Progenitor cell of endocrine pancreas (in vitro differentiated cells): Measurements from ENCODE around the gene LRRC27. TPM values are rescaled to one million over a fixed set of nuclear protein-coding genes. Genes with fewer than 3 reads are reported as not detected.

Experiments used
- DNase-seq: peaks from one replicate; pipeline ENCODE4 v3.0.0; 2021; ENCODE audit warnings: low spot score; ENCODE audit not compliant: unreplicated experiment
- H3K27ac Mint-ChIP-seq: 2 replicates; pipeline ENCODE4 v1.8.0; 2021; ENCODE audit warnings: mild to moderate bottlenecking, moderate library complexity, mixed read lengths
- H3K27me3 Mint-ChIP-seq: 2 replicates; pipeline ENCODE4 v1.8.0; 2021; ENCODE audit warnings: mixed read lengths
- H3K36me3 Mint-ChIP-seq: 2 replicates; pipeline ENCODE4 v1.8.0; 2022; ENCODE audit warnings: mixed read lengths; ENCODE audit not compliant: insufficient read depth
- H3K4me1 Mint-ChIP-seq: 2 replicates; pipeline ENCODE4 v1.8.0; 2021; ENCODE audit warnings: low read depth, mixed read lengths
- H3K4me3 Mint-ChIP-seq: 2 replicates; pipeline ENCODE4 v1.8.0; 2021; ENCODE audit warnings: low read depth, mild to moderate bottlenecking, moderate library complexity, mixed read lengths
- H3K9me3 Mint-ChIP-seq: 2 replicates; pipeline ENCODE4 v1.8.0; 2021; ENCODE audit warnings: low read depth, mixed read lengths
- CTCF ChIP-seq: fragments of 200-600 bp; sonication (generic); IDR thresholded peaks from one replicate; pipeline ENCODE4 v1.5.0; 2021; ENCODE audit warnings: antibody characterized with exemption, mild to moderate bottlenecking; ENCODE audit not compliant: unreplicated experiment
- long read RNA-seq: library from polyadenylated mRNA; unstranded; transcript quantifications from one replicate; pipeline ENCODE4 v2.0.0, GENCODE V29; 2020
- total RNA-seq: library from RNA; stranded (reverse); gene quantifications from 2 replicates; pipeline ENCODE4 v1.2.1, GENCODE V29; 2021

Gene LRRC27
- 21.7 and 22.1 TPM in 2 replicates for total RNA-seq
- long read RNA-seq, full-length matches to known transcripts = 38 of 63 reads
- long read RNA-seq, partial matches to known transcripts = 7 of 63 reads
- long read RNA-seq, other reads (novel, unspliced or antisense) = 18 of 63 reads

DNA sequence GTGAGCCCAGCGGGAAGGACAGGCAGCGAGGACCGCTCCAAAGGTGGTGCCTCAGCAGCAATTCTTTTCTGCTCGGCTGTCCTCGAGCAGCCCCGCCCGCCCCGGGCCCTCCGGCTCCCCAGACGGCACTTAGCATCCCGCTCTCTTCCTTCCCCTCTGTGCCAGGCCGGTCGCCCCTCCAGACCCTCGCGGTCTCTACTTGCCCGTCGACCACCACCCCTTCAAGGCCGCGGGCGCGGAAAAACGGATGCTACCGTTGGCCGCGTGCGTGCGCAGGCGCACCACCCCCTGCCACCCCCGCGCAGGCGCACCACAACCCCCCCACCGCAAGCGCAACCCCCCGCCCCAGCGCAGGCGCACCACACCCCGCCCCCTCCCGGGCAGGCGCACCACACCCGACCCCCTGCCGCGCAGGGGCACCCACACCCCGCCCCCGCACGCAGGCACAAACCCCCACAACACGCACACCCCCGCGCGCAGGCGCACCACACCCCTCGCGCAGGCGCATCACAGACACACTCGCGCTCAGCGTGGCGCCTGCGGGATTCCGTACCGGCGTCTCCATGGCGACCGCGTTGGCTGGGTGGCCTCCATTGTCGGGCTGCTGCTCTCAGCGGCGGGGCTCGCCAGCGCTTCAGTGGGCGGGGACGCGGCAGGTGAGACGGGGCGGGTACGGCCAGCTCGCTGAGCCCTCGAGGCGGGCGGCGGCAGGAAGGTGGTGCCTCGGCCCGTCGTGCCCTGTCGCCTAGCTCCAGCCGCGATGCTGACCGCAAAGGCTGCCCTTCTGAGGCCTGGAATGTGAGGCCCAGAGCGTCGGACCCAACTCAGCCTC lies at the start of gene LRRC27:
LRRC27 (plus strand) TSS at position 593 of the 832 bp plus-strand sequence. CDS start 1,332 bp downstream, outside the sequence.
- Mint-ChIP-seq H3K36me3 (peaks cover 9% of the 10 kb centered on the region), H3K4me3 (peak within 1 kb of the TSS; percentile 91), H3K4me1 (peaks cover 40% of the 10 kb centered on the region), H3K27ac (peak within 1 kb of the TSS; percentile 95), H3K27me3 (no peaks in the 10 kb centered on the region), H3K9me3 (no peaks in the 10 kb centered on the region)
- TF ChIP-seq CTCF = no peak
- peak; percentile 100 for DNase-seq

DNA sequence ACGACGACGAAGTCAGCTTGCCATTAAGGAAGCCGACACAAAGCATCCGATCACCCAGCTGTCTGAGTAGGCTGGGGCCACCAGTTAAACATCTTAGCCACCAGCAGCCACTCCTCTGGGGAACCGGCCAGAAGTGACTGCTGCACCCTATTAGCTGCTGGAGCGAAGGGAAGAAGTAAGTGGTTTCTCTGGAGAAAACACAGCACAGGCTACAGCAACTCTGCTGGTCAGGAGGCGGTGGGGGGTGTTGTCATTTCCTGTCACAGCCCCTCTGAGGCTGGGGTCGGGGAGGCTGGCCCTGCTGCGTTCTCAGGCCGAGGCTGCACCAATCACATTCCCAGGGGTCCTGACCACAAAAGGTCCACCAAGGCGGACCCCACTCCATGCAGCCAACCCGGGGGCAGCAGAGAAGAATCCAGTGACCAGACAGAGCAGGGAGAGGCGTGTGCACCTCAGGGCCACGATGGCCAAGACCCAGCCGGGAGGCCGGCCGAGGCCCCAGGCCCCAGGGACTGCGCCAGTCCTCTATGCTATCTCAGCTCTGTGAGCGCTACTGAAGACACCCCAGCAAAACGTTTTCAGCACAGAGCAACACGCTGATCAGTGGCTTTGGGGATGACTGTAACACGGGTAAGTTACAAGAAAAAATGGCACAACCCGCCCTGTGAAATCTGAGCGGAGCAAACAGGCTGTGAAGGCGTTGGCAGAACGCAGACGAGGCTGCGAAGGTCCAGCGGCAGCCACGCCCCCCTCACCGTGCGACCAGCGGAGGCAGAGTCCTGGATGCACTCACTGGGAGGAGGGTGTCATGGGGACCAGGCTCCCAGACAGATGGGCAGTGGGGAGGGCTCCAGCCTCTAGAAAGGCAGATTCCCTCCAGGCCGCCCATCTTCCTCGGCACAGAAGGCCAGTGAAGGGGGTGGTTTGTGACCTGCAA lies 49.1 kb upstream of the LRRC27 start:
- peaks cover 28% of the 10 kb centered on the region for H3K27me3 Mint-ChIP-seq
- no peaks in the 10 kb centered on the region for H3K4me1 Mint-ChIP-seq
- no peak overlapping the region for H3K4me3 Mint-ChIP-seq
- no peak overlapping the region for H3K27ac Mint-ChIP-seq
- H3K9me3 Mint-ChIP-seq = peaks cover 3% of the 10 kb centered on the region
- no peak for TF ChIP-seq CTCF
- no peaks in the 10 kb centered on the region for H3K36me3 Mint-ChIP-seq
- no peak for DNase-seq

- TF ChIP-seq CTCF = no peak
- H3K36me3 Mint-ChIP-seq = no peaks in the 10 kb centered on the region
Observed at GRCh38 chr10:132283604-132284382, 48.2 kb upstream of the LRRC27 start.

GRCh38 chr10:132289439-132289838 lies 42.6 kb upstream of the LRRC27 start:
- TF ChIP-seq CTCF = no peak
- H3K4me3 Mint-ChIP-seq = no peak overlapping the region
- H3K4me1 Mint-ChIP-seq = no peaks in the 10 kb centered on the region
- H3K27ac Mint-ChIP-seq = no peak overlapping the region
- H3K9me3 Mint-ChIP-seq = peaks cover 4% of the 10 kb centered on the region
- H3K36me3 Mint-ChIP-seq = no peaks in the 10 kb centered on the region
- no peak for DNase-seq
- H3K27me3 Mint-ChIP-seq = peaks cover 27% of the 10 kb centered on the region

More at GRCh38 chr10:132283604-132284382, 48.2 kb upstream of the LRRC27 start:
- DNase-seq = no peak
- H3K27me3 Mint-ChIP-seq = peaks cover 30% of the 10 kb centered on the region
- H3K9me3 Mint-ChIP-seq = peaks cover 4% of the 10 kb centered on the region
- H3K4me3 Mint-ChIP-seq = no peak overlapping the region
- no peak overlapping the region for H3K27ac Mint-ChIP-seq
- H3K4me1 Mint-ChIP-seq = no peaks in the 10 kb centered on the region
